GM19193 (cell line): ENCODE measurements around the gene PRICKLE2.

ENCODE experiments used
- POLR2A ChIP-seq: IDR thresholded peaks from 4 replicates; pipeline ENCODE4 v1.6.1; 2011; ENCODE audit not compliant: insufficient read depth, insufficient read length; ENCODE audit errors: extremely low read depth

The PRICKLE2 gene

DNA sequence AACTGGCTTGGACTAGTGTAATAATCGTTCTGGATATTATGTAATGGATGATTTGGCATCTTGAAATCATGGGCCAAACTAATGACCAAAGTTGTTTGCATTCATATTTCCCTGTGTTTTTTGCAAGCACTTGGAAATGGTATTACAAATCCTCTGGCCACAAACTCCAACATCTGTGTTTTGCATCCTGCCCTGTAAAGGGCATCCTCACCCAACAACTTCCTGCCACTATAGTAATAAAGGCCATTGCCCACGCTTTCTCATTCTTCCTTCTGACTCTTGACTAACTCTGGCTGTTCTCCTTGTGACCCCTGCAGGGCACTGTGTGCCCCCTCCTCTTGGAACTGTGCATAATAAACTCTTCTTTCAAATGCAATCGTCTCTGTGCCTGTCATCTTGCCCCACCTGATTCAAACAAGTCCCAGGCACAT, 176.6 kb downstream of the PRICKLE2 start:
- no peak for TF ChIP-seq POLR2A

DNA sequence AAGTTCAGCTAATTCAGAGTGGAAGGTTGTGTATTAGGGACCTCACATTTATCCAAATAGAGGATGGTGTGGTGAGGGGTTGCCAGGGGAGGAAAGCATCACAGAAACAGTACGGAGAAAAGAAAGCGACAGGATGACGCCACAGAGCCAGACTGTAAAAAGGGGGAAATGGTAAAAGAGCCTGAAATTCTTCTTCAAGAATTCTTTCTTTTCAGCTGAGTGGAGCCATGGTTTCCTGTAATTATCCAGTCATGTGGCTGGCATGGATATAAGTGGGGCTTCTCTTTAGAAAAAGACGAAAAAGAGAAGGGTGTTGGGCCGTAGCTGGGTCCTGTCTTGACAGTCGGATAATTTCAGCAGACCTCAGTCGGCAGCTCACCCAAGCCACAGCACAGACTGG, 177.5 kb downstream of the PRICKLE2 start:
- TF ChIP-seq POLR2A: no peak

DNA sequence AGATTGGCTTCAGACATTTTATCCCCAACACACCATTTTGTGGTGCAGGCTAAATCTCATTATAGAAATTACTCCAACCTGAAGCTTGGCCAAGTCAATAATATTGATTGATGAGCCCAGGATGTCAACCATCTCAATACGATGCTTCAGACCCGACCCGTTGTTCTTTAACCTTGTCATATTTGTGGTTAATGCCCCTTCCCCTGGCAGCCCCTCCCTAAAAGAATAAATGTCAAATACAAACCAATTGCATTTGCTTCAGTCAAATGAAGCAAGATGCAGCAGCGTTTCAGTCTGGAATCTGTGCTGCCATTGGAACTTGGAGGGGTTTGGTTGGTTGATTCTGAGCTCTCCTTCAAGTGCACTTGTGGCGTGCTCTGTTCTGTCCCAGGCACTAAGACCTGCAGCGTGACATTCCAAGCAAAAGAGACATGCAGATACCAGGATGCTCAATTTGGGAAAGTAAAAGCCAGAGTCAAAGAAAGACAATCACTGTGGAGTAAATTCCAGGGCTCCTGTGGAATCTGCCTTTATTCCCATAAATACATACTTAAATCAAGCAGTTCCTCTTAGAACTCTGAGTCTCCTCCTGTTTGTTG, 178.2 kb downstream of the PRICKLE2 start:
- TF ChIP-seq POLR2A: no peak

DNA sequence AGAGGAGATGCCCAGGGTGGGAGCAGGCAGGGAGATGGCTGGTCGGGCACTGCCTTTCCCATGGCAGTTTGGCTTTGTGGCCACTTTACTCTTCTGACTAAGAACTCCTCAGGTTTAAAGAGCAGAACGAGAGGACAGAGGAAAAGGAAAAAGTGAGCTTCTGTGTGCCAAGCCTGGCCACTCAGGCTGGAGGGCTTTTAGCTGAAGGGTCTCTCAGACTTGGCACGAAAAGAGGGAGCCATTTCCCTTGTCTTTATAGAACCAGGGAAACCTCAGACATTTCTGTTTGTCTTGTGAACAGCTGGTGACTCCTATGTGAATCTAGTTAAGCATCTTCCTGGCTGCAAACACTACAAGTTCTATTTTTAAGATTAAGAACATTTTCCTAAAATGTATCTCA, 178.7 kb downstream of the PRICKLE2 start:
- no peak for TF ChIP-seq POLR2A

DNA sequence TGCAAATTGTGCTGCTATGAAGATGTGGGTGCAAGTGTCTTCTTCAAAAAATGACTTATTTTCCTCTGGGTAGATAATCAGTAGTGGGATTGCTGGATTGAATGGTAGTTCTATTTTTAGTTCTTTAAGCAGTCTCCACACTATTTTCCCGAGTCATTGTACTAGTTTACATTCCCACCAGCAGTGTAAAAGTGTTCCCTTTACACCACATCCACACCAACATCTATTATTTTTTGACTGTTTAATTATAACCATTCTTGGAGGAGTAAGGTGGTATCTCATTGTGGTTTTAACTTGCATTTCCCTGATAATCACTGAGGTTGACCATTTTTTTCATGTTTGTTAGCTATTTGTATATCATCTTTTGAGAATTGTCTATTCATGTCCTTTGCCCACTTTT, 182.3 kb downstream of the PRICKLE2 start:
- TF ChIP-seq POLR2A: no peak
